HG02759 (cell line): Measurements from ENCODE around the gene PADI1.
A peak's percentile ranks its signal among the peaks of the same experiment; 100 is the strongest.

Source experiments
- ATAC-seq: cut with Tn5 transposase; IDR thresholded peaks from one replicate; pipeline ENCODE4 v1.9.1; 2021; ENCODE audit warnings: mild to moderate bottlenecking, moderate library complexity; ENCODE audit not compliant: unreplicated experiment

PADI1 gene

GRCh38 chr1:17196496-17197185 is 8.3 kb upstream of the PADI1 start:
- ATAC-seq, result no peak

GRCh38 chr1:17197696-17198095 is 7.2 kb upstream of the PADI1 start:
- no peak for ATAC-seq

GRCh38 chr1:17198476-17199258 is 6.3 kb upstream of the PADI1 start:
- no peak for ATAC-seq

- ATAC-seq, result no peak
Measured at GRCh38 chr1:17199267-17200044, 5.5 kb upstream of the PADI1 start.

GRCh38 chr1:17200246-17200645 is 4.7 kb upstream of the PADI1 start:
- ATAC-seq, result no peak

- no peak for ATAC-seq
Measured at GRCh38 chr1:17200756-17201155, 4.2 kb upstream of the PADI1 start.

- ATAC-seq, result no peak
Measured at GRCh38 chr1:17201201-17202021, 3.5 kb upstream of the PADI1 start.

GRCh38 chr1:17205652-17206051 is 724 bp downstream of the PADI1 start:
- ATAC-seq, result no peak

- no peak for ATAC-seq
Measured at GRCh38 chr1:17206196-17206595, 1.3 kb downstream of the PADI1 start.

GRCh38 chr1:17207046-17207445 is 2.1 kb downstream of the PADI1 start:
- ATAC-seq, result peak; percentile 68

- ATAC-seq, result no peak
Measured at GRCh38 chr1:17207540-17207939, 2.6 kb downstream of the PADI1 start.

GRCh38 chr1:17207966-17208418 is 3.1 kb downstream of the PADI1 start:
- ATAC-seq, result no peak

- ATAC-seq, result no peak
Measured at GRCh38 chr1:17208546-17208945, 3.6 kb downstream of the PADI1 start.

GRCh38 chr1:17209430-17209829 is 4.5 kb downstream of the PADI1 start:
- ATAC-seq, result no peak

GRCh38 chr1:17210176-17210575 is 5.2 kb downstream of the PADI1 start:
- ATAC-seq, result no peak

- ATAC-seq, result no peak
Measured at GRCh38 chr1:17211377-17211776, 6.4 kb downstream of the PADI1 start.

GRCh38 chr1:17212009-17212408 is 7.1 kb downstream of the PADI1 start:
- no peak for ATAC-seq

GRCh38 chr1:17212487-17213121 is 7.7 kb downstream of the PADI1 start:
- ATAC-seq, result no peak

- no peak for ATAC-seq
Measured at GRCh38 chr1:17213148-17213781, 8.3 kb downstream of the PADI1 start.

- ATAC-seq, result no peak
Measured at GRCh38 chr1:17213782-17214148, 8.8 kb downstream of the PADI1 start.
